Right renal pelvis (tissue), 4 donors: ENCODE measurements around the gene BFSP2. TPM values are rescaled to one million over a fixed set of nuclear protein-coding genes. Genes with fewer than 3 reads are reported as not detected.
"Not testable (repeated sequence)": the region's sequence is repeated elsewhere in the genome, so short reads cannot be mapped to it uniquely, and the experiment has no call there.

Source experiments
- DNase-seq, 4 donors: peaks; one replicate each; pipeline ENCODE4 v3.0.0-alpha.2; 2013; ENCODE audit warnings: low read depth in 4 of 4, low spot score in 3 of 4, missing footprints in 1 of 4
- polyA plus RNA-seq, 4 donors: library from polyadenylated mRNA; unstranded; fragments of 120-200 nt; gene quantifications; one replicate each; pipeline ENCODE4 v1.2.1, GENCODE V29; 2013; ENCODE audit not compliant: insufficient read length in 4 of 4

BFSP2 gene
- polyA plus RNA-seq, 4 donors, result 0.10 to 0.33 (median 0.21) TPM; not detected in 1

DNA sequence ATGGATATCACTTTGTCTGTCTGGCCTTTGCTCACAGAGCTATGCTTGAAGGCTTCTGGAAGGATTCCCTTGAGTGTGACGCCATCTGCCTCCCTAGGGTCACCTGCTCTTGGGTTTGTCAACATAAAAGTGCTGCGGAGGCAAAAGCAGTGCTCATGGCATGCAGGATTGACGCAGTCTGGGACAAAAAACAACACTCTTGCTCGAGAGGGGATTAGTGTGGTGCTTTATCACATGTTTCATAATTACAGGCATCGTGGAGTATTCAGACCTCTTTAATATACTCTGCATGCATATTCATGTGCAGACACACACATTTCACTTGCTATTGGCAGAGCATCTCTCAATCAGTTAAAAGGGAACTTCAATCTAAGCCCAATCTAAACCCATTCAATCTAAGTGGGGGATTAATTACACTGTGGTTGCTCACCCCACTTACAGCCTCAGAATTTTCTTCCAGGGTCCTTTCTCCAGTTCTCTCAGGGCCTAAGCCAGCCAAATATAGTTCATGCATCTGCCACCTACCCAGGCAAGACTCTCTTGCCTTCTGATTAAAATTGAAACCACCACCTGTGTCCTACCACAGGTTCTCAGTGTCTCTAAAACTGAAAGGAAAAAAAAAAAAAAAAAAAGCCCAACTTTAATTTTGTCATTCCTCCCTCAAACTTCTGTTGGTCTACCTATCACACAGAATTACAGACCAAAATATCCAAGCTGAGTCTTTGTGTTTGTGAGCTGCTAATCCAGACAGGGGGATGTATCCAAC, 75.6 kb downstream of the BFSP2 start:
- DNase-seq, result no peak

GRCh38 chr3:133476971-133477375, 77.1 kb downstream of the BFSP2 start:
- no peak for DNase-seq

GRCh38 chr3:133477487-133477886, 77.6 kb downstream of the BFSP2 start:
- DNase-seq, result no peak

DNA sequence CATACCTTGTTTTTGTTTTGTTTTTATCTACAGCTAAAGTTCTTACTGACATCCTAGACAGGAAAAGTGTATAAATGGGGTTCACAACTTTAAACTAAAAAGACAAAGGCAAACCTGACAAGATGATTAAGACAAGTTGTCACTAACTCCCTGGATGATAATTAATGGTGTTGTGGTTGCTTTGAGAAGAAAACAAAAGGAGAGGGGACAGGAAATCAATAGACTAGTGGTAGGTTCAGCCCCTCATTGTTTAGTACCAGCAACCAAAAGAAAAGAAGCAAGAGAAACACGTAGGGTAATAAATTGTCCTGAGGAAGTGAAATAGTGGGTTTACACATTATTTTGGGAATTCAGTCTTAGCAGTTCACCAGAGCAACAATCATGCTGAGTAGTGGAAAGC, 78.8 kb downstream of the BFSP2 start:
- no peak for DNase-seq

DNA sequence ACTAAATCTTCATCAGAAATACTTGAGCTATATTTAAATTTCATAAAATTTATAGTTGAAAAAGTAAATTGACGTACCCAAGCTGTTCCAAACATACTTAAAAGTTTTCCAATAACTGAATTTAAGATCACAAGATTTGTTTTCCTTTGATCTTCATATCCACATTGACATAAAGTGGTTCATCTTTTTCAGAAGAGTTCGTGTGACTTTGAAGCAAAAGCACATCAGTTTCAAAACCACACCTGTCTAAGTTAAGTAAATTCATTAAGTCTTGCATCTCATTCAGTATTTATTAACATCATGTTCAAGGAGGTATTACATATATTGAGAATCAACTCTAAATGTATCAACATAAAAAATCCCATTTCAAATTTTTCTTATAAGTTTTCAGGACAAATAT, 79.5 kb downstream of the BFSP2 start:
- DNase-seq, result no peak

GRCh38 chr3:133479895-133480669, 80.2 kb downstream of the BFSP2 start:
- no peak for DNase-seq

DNA sequence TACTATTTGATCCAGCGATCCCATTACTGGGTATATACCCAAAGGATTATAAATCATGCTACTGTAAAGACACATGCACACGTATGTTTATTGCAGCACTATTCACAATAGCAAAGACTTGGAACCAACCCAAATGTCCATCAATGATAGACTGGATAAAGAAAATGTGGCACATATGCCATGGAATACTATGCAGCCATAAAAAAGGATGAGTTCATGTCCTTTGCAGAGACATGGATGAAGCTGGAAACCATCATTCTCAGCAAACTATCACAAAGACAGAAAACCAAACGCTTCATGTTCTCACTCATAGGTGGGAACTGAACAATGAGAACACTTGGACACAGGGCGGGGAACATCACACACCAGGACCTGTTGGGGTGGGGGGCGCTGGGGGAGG, 82.6 kb downstream of the BFSP2 start:
- DNase-seq, result not testable (repeated sequence)

GRCh38 chr3:133486658-133487057, 86.8 kb downstream of the BFSP2 start:
- no peak for DNase-seq

GRCh38 chr3:133487204-133487603, 87.3 kb downstream of the BFSP2 start:
- no peak for DNase-seq

GRCh38 chr3:133487920-133488540, 88.2 kb downstream of the BFSP2 start:
- DNase-seq, result no peak

- no peak for DNase-seq
Measured at GRCh38 chr3:133488785-133489367, 89.0 kb downstream of the BFSP2 start.

- no peak for DNase-seq
Measured at GRCh38 chr3:133489466-133490085, 89.7 kb downstream of the BFSP2 start.

DNA sequence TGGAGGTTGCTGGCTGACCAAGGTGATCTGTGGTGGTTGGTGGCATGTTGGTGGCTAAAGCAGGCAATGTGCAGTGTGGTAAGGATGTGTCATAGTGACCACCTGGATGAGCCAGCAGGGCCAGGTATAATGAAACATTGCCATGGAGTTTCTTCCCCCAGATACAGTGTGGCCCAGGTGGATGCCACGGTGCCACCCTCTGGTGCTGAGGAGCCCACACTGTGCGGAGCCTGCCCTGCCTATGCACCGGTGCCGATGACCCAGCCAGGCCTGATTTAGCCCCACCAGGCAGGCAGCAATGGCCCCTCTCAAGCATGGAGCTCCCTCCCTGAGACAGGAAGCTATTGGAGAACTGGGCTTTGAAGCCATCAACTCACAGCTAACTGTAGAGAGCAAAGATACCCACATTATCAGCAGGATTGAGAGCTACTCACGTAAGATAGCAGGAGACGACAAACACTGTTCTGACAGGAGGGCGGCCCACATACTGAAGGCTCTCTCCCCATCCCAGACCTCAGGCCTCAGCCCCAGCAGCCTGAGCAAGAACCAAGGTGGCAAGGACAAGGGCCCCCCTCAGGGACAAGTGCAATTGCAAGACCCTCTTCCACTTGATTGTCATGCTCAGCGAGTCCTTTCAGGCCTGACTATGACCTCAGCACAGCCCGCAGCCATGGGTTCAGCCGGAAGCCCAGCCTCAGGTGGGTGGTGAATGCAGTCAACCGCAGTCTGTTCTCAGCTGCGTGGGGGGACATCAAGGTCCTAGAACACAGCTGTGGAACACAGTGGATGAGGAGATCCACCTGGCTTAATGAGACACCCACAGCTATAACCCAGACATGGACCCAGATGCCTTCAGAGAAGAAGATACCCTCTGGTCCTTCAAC, 90.9 kb downstream of the BFSP2 start:
- no peak for DNase-seq

GRCh38 chr3:133491481-133492059, 91.7 kb downstream of the BFSP2 start:
- DNase-seq, result no peak

DNA sequence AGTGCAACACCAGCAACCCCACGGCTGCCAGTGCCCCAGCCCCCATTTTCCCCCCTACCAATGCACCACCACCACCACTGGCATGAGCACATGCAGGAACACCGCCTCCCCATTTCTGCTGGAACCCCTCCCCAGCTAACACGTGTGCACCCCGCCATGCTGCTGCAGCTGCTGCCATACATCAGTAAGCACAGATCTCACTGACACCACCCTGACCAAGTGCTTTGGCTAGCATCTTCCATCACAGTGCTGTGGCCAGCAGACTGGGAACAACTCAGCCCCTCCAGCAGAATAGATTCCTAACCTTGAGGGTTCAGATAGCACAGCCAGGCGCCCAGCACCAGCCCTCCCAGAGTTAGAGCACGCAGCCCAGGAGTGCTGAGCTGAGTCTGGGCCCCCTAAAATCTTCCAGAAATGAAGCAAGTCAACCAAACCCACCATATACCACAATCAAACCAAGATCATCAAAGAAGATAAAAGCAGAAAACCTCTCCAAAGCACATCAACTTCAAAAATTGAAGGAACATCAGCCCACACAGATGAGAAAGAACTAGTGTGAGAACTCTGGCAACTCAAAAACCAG, 92.4 kb downstream of the BFSP2 start:
- DNase-seq, result no peak

DNA sequence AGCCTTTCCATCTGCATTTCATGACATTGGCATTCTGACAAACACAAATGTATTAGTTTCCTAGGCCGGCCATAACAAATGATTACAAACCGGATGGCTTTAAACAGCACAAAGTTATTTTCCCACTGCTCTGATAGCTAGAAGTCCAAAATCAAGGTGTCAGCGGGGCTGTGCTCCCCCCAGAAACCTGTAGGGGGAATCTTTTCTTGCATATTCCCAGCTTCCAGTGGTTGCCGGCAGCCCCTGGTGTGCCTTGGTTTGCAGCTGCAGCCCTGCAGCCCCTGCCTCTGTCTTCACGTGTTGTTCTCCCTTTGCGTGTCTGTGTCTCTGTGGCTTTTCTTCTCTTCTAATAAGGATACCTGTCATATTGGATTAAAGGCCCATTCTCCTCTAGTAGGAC, 94.6 kb downstream of the BFSP2 start:
- no peak for DNase-seq

- DNase-seq, result not testable (repeated sequence)
Measured at GRCh38 chr3:133502542-133502941, 102.7 kb downstream of the BFSP2 start.

- DNase-seq, result no peak
Measured at GRCh38 chr3:133503409-133503808, 103.6 kb downstream of the BFSP2 start.

GRCh38 chr3:133504736-133505135, 104.9 kb downstream of the BFSP2 start:
- DNase-seq, result no peak
